OCI-LY7 (cell line): ENCODE results near the gene BARHL2.

Experiments
- CTCF ChIP-seq: fragments of 200-600 bp; sonication (generic); conservative IDR thresholded peaks from 2 replicates; pipeline ENCODE4 v1.5.1; 2014; ENCODE audit warnings: mild to moderate bottlenecking, antibody characterized with exemption, low read length, moderate library complexity, mixed read lengths
- EZH2phosphoT487 ChIP-seq: fragments of 200-600 bp; sonication (generic); IDR thresholded peaks from 2 replicates; pipeline ENCODE4 v1.6.1; 2018; ENCODE audit warnings: low read depth, borderline replicate concordance, mild to moderate bottlenecking, mixed run types, antibody characterized with exemption, low read length, moderate library complexity, mixed read lengths

GRCh38 chr1:90748668-90749067 is 31.6 kb upstream of the BARHL2 start:
- no peak for TF ChIP-seq CTCF
- TF ChIP-seq EZH2phosphoT487, result no peak
